Kidney (tissue), 14 donors: Measurements from ENCODE around the gene WAPL. TPM values are rescaled to one million over a fixed set of nuclear protein-coding genes. Genes with fewer than 3 reads are reported as not detected.

Experiments used
- DNase-seq, 5 donors: peaks; one replicate each; pipeline ENCODE4 v3.0.0-alpha.2; 2013 to 2020
- FAIRE-seq: peaks from 2 replicates; lab custom pipeline; 2012; peaks lifted over from hg19 to GRCh38; lab: Jason Lieb, UNC
- H3K27ac ChIP-seq, 2 donors: one replicate each; pipeline ENCODE4 v1.7.0; 2013; ENCODE audit warnings: low read depth in 2 of 2, low read length in 2 of 2, inconsistent platforms in 1 of 2
- H3K27me3 ChIP-seq: one replicate; pipeline ENCODE4 v1.7.1; 2013; ENCODE audit warnings: low read length, inconsistent platforms; ENCODE audit not compliant: control insufficient read depth, insufficient read depth
- H3K36me3 ChIP-seq, 3 donors: one replicate each; pipeline versions ENCODE4 v1.7.0 to v1.7.1; 2013; ENCODE audit warnings: low read length in 3 of 3, control low read depth in 1 of 3, inconsistent platforms in 1 of 3; ENCODE audit not compliant: insufficient read depth in 3 of 3, control insufficient read depth in 2 of 3
- H3K4me1 ChIP-seq, 3 donors: one replicate each; pipeline versions ENCODE4 v1.7.0 to v1.7.1; 2013; ENCODE audit warnings: low read length in 3 of 3, inconsistent platforms in 1 of 3, low read depth in 1 of 3; ENCODE audit not compliant: control insufficient read depth in 2 of 3, insufficient read depth in 2 of 3
- H3K4me3 ChIP-seq, 3 donors: one replicate each; pipeline versions ENCODE4 v1.7.0 to v1.8.1; 2013; ENCODE audit warnings: low read length in 3 of 3, control low read depth in 1 of 3, inconsistent platforms in 1 of 3
- H3K9ac ChIP-seq, 3 donors: one replicate each; pipeline versions ENCODE4 v1.7.0 to v1.7.1; 2013; ENCODE audit warnings: low read length in 3 of 3, control low read depth in 1 of 3, inconsistent platforms in 1 of 3
- H3K9me3 ChIP-seq, 3 donors: one replicate each; pipeline versions ENCODE4 v1.7.0 to v1.7.1; 2013; ENCODE audit warnings: low read length in 3 of 3, control low read depth in 1 of 3, inconsistent platforms in 1 of 3; ENCODE audit not compliant: control insufficient read depth in 2 of 3, insufficient read depth in 1 of 3
- CTCF ChIP-seq: IDR thresholded peaks from 3 replicates; pipeline ENCODE4 v1.5.1; 2012; ENCODE audit warnings: mild to moderate bottlenecking, moderate library complexity, borderline replicate concordance; ENCODE audit not compliant: insufficient read depth; ENCODE audit errors: extremely low read depth
- intact Hi-C: fragments of 100-400 bp; cut with DNase I; formaldehyde crosslinking; loops from one replicate; pipeline ENCODE4 v1.11.1; 2022
- polyA plus RNA-seq: library from polyadenylated mRNA; stranded (reverse); fragments of 350-450 nt; fragmentation: Illumina TruSeq; extraction: RNeasy Lipid Tissue Mini Kit (QIAGEN cat#74804); gene quantifications from one replicate; pipeline ENCODE4 v1.2.3, GENCODE V29; 2014; ENCODE audit warnings: low read depth, low replicate concordance; ENCODE audit not compliant: insufficient read depth
- total RNA-seq: library from RNA; stranded (reverse); fragmentation: NEBNext Ultra II Directional; extraction: Animal tissue kit (Norgen Biotek cat#: 25700); gene quantifications from one replicate; pipeline ENCODE4 v1.2.1, GENCODE V29; 2021
- donor health status: control.
- donor health status: control.
- donor health status: control.
- donor health status: control.
- donor health status: control.
- donor health status: DM: yes; HTN: yes; CAD: no.
- donor health status: Normal renal cell carcinoma (clear cell type).

Gene WAPL
- total and polyA plus RNA-seq, 2 donors from 2014 or later = 17.6 to 34.7 TPM

GRCh38 chr10:86489071-86489810, 32.4 kb downstream of the WAPL start:
- H3K36me3 ChIP-seq = peaks cover 3 to 20% (median 7%) of the 10 kb centered on the region in 3 donors
- H3K4me3 ChIP-seq = no peak overlapping the region
- no peaks in the 10 kb centered on the region for H3K9me3 ChIP-seq

GRCh38 chr10:86486856-86487255, 34.7 kb downstream of the WAPL start:
- no peaks in the 10 kb centered on the region for H3K4me1 ChIP-seq
- no peak for FAIRE-seq
- no peak for TF ChIP-seq CTCF
- H3K36me3 ChIP-seq = peaks cover 2 to 23% (median 7%) of the 10 kb centered on the region in 3 donors
- H3K27me3 ChIP-seq = no peaks in the 10 kb centered on the region
- H3K9me3 ChIP-seq = no peaks in the 10 kb centered on the region
- no peak for DNase-seq
- no peak overlapping the region for H3K4me3 ChIP-seq
- H3K9ac ChIP-seq = no peak overlapping the region
- no peak overlapping the region for H3K27ac ChIP-seq
- intact Hi-C loops = no loop called here

More at GRCh38 chr10:86489071-86489810, 32.4 kb downstream of the WAPL start:
- no peak for FAIRE-seq
- H3K9ac ChIP-seq = no peak overlapping the region
- TF ChIP-seq CTCF = no peak
- intact Hi-C loops = no loop called here
- no peak overlapping the region for H3K27ac ChIP-seq
- DNase-seq = no peak
- no peaks in the 10 kb centered on the region for H3K4me1 ChIP-seq
- H3K27me3 ChIP-seq = no peaks in the 10 kb centered on the region

- intact Hi-C loops = no loop called here
- Histone ChIP-seq H3K27me3 (no peaks in the 10 kb centered on the region), H3K9me3 (no peaks in the 10 kb centered on the region), H3K9ac (no peak overlapping the region), H3K36me3 (peaks cover 2 to 13% (median 3%) of the 10 kb centered on the region in 3 donors), H3K4me1 (no peaks in the 10 kb centered on the region), H3K4me3 (no peak overlapping the region), H3K27ac (no peak overlapping the region)
- DNase-seq (no peak), FAIRE-seq (no peak)
- TF ChIP-seq CTCF = no peak
Measured at GRCh38 chr10:86483664-86484063, 37.9 kb downstream of the WAPL start.
